ENCODE results near the gene TMPRSS13.

TMPRSS13 gene

GRCh38 chr11:117976445-117976844, 47.2 kb upstream of the TMPRSS13 start:
- no peak for ATAC-seq
- no peak for TF ChIP-seq GLIS3 (CRISPR knock-in tag; IDR thresholded peaks at IDR 0.05)
- no peak for TF ChIP-seq ZNF70 (CRISPR knock-in tag; IDR thresholded peaks at IDR 0.05)
- no peak for TF ChIP-seq CSRNP3 (CRISPR knock-in tag; IDR thresholded peaks at IDR 0.05)
- TF ChIP-seq PPARA (CRISPR knock-in tag; IDR thresholded peaks at IDR 0.05; ENCODE audit: borderline replicate concordance) = no peak
- TF ChIP-seq, protein P1, sequence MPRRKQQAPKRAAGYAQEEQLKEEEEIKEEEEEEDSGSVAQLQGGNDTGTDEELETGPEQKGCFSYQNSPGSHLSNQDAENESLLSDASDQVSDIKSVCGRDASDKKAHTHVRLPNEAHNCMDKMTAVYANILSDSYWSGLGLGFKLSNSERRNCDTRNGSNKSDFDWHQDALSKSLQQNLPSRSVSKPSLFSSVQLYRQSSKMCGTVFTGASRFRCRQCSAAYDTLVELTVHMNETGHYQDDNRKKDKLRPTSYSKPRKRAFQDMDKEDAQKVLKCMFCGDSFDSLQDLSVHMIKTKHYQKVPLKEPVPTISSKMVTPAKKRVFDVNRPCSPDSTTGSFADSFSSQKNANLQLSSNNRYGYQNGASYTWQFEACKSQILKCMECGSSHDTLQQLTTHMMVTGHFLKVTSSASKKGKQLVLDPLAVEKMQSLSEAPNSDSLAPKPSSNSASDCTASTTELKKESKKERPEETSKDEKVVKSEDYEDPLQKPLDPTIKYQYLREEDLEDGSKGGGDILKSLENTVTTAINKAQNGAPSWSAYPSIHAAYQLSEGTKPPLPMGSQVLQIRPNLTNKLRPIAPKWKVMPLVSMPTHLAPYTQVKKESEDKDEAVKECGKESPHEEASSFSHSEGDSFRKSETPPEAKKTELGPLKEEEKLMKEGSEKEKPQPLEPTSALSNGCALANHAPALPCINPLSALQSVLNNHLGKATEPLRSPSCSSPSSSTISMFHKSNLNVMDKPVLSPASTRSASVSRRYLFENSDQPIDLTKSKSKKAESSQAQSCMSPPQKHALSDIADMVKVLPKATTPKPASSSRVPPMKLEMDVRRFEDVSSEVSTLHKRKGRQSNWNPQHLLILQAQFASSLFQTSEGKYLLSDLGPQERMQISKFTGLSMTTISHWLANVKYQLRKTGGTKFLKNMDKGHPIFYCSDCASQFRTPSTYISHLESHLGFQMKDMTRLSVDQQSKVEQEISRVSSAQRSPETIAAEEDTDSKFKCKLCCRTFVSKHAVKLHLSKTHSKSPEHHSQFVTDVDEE (CRISPR knock-in tag; IDR thresholded peaks at IDR 0.05) = no peak
- TF ChIP-seq ISL1 (CRISPR knock-in tag; IDR thresholded peaks at IDR 0.05) = no peak
- TF ChIP-seq, protein P2, sequence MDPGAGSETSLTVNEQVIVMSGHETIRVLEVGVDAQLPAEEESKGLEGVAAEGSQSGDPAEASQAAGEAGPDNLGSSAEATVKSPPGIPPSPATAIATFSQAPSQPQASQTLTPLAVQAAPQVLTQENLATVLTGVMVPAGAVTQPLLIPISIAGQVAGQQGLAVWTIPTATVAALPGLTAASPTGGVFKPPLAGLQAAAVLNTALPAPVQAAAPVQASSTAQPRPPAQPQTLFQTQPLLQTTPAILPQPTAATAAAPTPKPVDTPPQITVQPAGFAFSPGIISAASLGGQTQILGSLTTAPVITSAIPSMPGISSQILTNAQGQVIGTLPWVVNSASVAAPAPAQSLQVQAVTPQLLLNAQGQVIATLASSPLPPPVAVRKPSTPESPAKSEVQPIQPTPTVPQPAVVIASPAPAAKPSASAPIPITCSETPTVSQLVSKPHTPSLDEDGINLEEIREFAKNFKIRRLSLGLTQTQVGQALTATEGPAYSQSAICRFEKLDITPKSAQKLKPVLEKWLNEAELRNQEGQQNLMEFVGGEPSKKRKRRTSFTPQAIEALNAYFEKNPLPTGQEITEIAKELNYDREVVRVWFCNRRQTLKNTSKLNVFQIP (CRISPR knock-in tag; IDR thresholded peaks at IDR 0.05; ENCODE audit: borderline replicate concordance, low read depth) = no peak
- TF ChIP-seq, protein P3, sequence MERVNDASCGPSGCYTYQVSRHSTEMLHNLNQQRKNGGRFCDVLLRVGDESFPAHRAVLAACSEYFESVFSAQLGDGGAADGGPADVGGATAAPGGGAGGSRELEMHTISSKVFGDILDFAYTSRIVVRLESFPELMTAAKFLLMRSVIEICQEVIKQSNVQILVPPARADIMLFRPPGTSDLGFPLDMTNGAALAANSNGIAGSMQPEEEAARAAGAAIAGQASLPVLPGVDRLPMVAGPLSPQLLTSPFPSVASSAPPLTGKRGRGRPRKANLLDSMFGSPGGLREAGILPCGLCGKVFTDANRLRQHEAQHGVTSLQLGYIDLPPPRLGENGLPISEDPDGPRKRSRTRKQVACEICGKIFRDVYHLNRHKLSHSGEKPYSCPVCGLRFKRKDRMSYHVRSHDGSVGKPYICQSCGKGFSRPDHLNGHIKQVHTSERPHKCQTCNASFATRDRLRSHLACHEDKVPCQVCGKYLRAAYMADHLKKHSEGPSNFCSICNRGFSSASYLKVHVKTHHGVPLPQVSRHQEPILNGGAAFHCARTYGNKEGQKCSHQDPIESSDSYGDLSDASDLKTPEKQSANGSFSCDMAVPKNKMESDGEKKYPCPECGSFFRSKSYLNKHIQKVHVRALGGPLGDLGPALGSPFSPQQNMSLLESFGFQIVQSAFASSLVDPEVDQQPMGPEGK (CRISPR knock-in tag; IDR thresholded peaks at IDR 0.05; ENCODE audit: borderline replicate concordance) = no peak

DNA sequence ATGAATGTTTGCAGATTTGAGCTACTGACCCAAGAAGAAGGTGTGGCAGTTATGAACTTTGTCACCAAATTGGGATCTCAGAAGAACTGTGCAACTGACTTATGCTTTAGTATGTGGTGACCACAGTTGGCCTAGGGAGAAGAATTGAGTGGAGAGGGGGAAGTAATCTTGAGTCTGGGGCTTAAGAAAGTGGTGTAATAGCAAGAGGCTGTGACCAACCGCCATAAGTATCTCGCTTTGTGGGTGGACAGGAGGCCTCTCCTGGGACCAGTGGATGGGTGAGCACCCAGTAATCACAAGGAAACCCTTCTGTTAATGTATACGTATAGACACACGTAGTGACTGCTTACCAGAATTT, 44.3 kb upstream of the TMPRSS13 start:
- TF ChIP-seq ZFP3 (CRISPR knock-in tag; IDR thresholded peaks at IDR 0.05) (no peak), OSR1 (CRISPR knock-in tag; IDR thresholded peaks at IDR 0.05) (no peak), ISL1 (CRISPR knock-in tag; IDR thresholded peaks at IDR 0.05) (no peak), PPARA (CRISPR knock-in tag; IDR thresholded peaks at IDR 0.05; ENCODE audit: borderline replicate concordance) (no peak), CREB5 (CRISPR knock-in tag; IDR thresholded peaks at IDR 0.05; ENCODE audit: low read depth) (no peak), CSDC2 (CRISPR knock-in tag; IDR thresholded peaks at IDR 0.05) (no peak), ZFP30 (CRISPR knock-in tag; IDR thresholded peaks at IDR 0.05) (no peak), ZC3H10 (CRISPR knock-in tag; IDR thresholded peaks at IDR 0.05) (no peak), GLIS3 (CRISPR knock-in tag; IDR thresholded peaks at IDR 0.05) (no peak), RARB (CRISPR knock-in tag; IDR thresholded peaks at IDR 0.05) (no peak), ZNF70 (CRISPR knock-in tag; IDR thresholded peaks at IDR 0.05) (no peak), CSRNP3 (CRISPR knock-in tag; IDR thresholded peaks at IDR 0.05) (no peak), TCF4 (CRISPR knock-in tag; IDR thresholded peaks at IDR 0.05; ENCODE audit: borderline replicate concordance) (no peak)
- TF ChIP-seq, protein P1 (CRISPR knock-in tag; IDR thresholded peaks at IDR 0.05) = no peak
- ATAC-seq = no peak

Measured in SK-N-SH treated with all-trans-retinoic acid at 6 μM for 48 hours (cell line).